CD4-positive, alpha-beta T cell treated with Interleukin-6 for 4 hours (primary cell): Measurements from ENCODE around the gene COL9A2.
A peak's percentile ranks its signal among the peaks of the same experiment; 100 is the strongest.
"Not testable (repeated sequence)": the region's sequence is repeated elsewhere in the genome, so short reads cannot be mapped to it uniquely, and the experiment has no call there.

Experiments
- DNase-seq: peaks from one replicate; pipeline ENCODE4 v3.0.0-alpha.2; 2020; ENCODE audit warnings: mixed read lengths

The COL9A2 gene

GRCh38 chr1:40316595-40317393 is at the start of gene COL9A2:
COL9A2 (minus strand) TSS chr1:40317286; CDS start chr1:40317197, 89 bp downstream.
- DNase-seq: peak; percentile 74

GRCh38 chr1:40363721-40364120 is 46.6 kb upstream of the COL9A2 start:
- no peak for DNase-seq

GRCh38 chr1:40362699-40363098 is 45.6 kb upstream of the COL9A2 start:
- DNase-seq: no peak

- DNase-seq: no peak
Observed at GRCh38 chr1:40362199-40362598, 45.1 kb upstream of the COL9A2 start.

GRCh38 chr1:40361637-40362036 is 44.6 kb upstream of the COL9A2 start:
- DNase-seq: no peak

GRCh38 chr1:40361201-40361600 is 44.1 kb upstream of the COL9A2 start:
- no peak for DNase-seq

GRCh38 chr1:40360631-40361030 is 43.5 kb upstream of the COL9A2 start:
- DNase-seq: no peak

- no peak for DNase-seq
Observed at GRCh38 chr1:40357625-40358024, 40.5 kb upstream of the COL9A2 start.

GRCh38 chr1:40353082-40353481 is 36.0 kb upstream of the COL9A2 start:
- no peak for DNase-seq

GRCh38 chr1:40352126-40352525 is 35.0 kb upstream of the COL9A2 start:
- DNase-seq: no peak

GRCh38 chr1:40351124-40351523 is 34.0 kb upstream of the COL9A2 start:
- DNase-seq: no peak

GRCh38 chr1:40350391-40350790 is 33.3 kb upstream of the COL9A2 start:
- no peak for DNase-seq

GRCh38 chr1:40344597-40344996 is 27.5 kb upstream of the COL9A2 start:
- DNase-seq: peak; percentile 51

GRCh38 chr1:40342381-40342717 is 25.3 kb upstream of the COL9A2 start:
- not testable (repeated sequence) for DNase-seq

- DNase-seq: no peak
Observed at GRCh38 chr1:40341491-40342380, 24.6 kb upstream of the COL9A2 start.

- DNase-seq: no peak
Observed at GRCh38 chr1:40339420-40340323, 22.6 kb upstream of the COL9A2 start.

GRCh38 chr1:40338745-40339419 is 21.8 kb upstream of the COL9A2 start:
- DNase-seq: peak; percentile 91

- no peak for DNase-seq
Observed at GRCh38 chr1:40337443-40337842, 20.4 kb upstream of the COL9A2 start.

- no peak for DNase-seq
Observed at GRCh38 chr1:40332695-40333094, 15.6 kb upstream of the COL9A2 start.

- not testable (repeated sequence) for DNase-seq
Observed at GRCh38 chr1:40331403-40331802, 14.3 kb upstream of the COL9A2 start.

- no peak for DNase-seq
Observed at GRCh38 chr1:40318970-40319621, 2.0 kb upstream of the COL9A2 start.

- DNase-seq: no peak
Observed at GRCh38 chr1:40318476-40318875, 1.4 kb upstream of the COL9A2 start.
